SK-N-SH treated with all-trans-retinoic acid at 6 μM for 48 hours (cell line): Measurements from ENCODE around the gene MTO1.

ENCODE experiments used
- ARNTL ChIP-seq: fragments of 450-650 bp; formaldehyde crosslinking; IDR thresholded peaks from 2 replicates; pipeline ENCODE4 v1.5.0; 2020; ENCODE audit warnings: low read depth, mild to moderate bottlenecking, moderate library complexity, borderline replicate concordance
- ESRRG ChIP-seq: fragments of 250-450 bp; sonication (Bioruptor Pico); IDR thresholded peaks from 2 replicates; pipeline ENCODE4 v1.6.1; 2021; ENCODE audit warnings: mild to moderate bottlenecking
- GLIS3 ChIP-seq: fragments of 250-450 bp; sonication (Bioruptor Pico); IDR thresholded peaks from 2 replicates; pipeline ENCODE4 v1.5.0; 2020; ENCODE audit warnings: mild to moderate bottlenecking, moderate library complexity
- RARB ChIP-seq: fragments of 250-450 bp; sonication (Bioruptor Pico); IDR thresholded peaks from 2 replicates; pipeline ENCODE4 v1.8.0; 2021; ENCODE audit warnings: mild to moderate bottlenecking, moderate library complexity
- TOX ChIP-seq: fragments of 250-450 bp; sonication (Bioruptor Pico); IDR thresholded peaks from 2 replicates; pipeline ENCODE4 v1.8.0; 2021; ENCODE audit warnings: mild to moderate bottlenecking, moderate library complexity, borderline replicate concordance
- TSHZ2 ChIP-seq: fragments of 250-450 bp; sonication (Bioruptor Pico); IDR thresholded peaks from 2 replicates; pipeline ENCODE4 v1.5.0; 2020; ENCODE audit warnings: mild to moderate bottlenecking, moderate library complexity
- ZFP3 ChIP-seq: fragments of 250-450 bp; sonication (Bioruptor Pico); IDR thresholded peaks from 2 replicates; pipeline ENCODE4 v1.5.0; 2020; ENCODE audit warnings: mild to moderate bottlenecking, moderate library complexity

- TF ChIP-seq RARB (CRISPR knock-in tag): no peak
- no peak for TF ChIP-seq TSHZ2
- no peak for TF ChIP-seq ESRRG (CRISPR knock-in tag)
- TF ChIP-seq TOX (CRISPR knock-in tag): no peak
- no peak for TF ChIP-seq ARNTL (CRISPR knock-in tag)
- TF ChIP-seq GLIS3 (CRISPR knock-in tag): no peak
- no peak for TF ChIP-seq ZFP3
Measured at GRCh38 chr6:73455865-73456629, 5.5 kb upstream of the MTO1 start.
